ENCODE results near the gene GM2A. TPM values are rescaled to one million over a fixed set of nuclear protein-coding genes. Genes with fewer than 3 reads are reported as not detected.

Gene GM2A
- total and polyA plus RNA-seq, 2 of the 8 experiments (the other 6 are each of a cell fraction or from before 2014, with no cell fraction given), result 18.5 to 32.2 TPM

- Histone ChIP-seq H3K9me3 (ENCODE audit: insufficient read depth in 2 of 2, low read depth in 1 of 2, low read length in 1 of 2) (no peaks in the 10 kb centered on the region), H3K36me3 (ENCODE audit: control insufficient read depth in 2 of 4, insufficient read depth in 4 of 4, low read length in 3 of 4) (no peaks in the 10 kb centered on the region), H2BK12ac (ENCODE audit: low read depth, low read length) (no peak overlapping the region), H3K4me1 (replicated peaks in 1 of 4; ENCODE audit: control insufficient read depth in 3 of 4, insufficient read depth in 4 of 4, low read length in 3 of 4) (peaks cover 0 to 3% (median 0%) of the 10 kb centered on the region in 4 experiments; a peak in 2 of 7 replicates), H3K23me2 (ENCODE audit: low read depth, low read length) (no peaks in the 10 kb centered on the region), H4K5ac (ENCODE audit: insufficient read length, low read depth, low read length) (no peak overlapping the region), H3K14ac (ENCODE audit: insufficient read length) (no peak overlapping the region), H3K27ac (ENCODE audit: low read depth, low read length) (no peak overlapping the region), H3K56ac (replicated peaks; ENCODE audit: insufficient read length, low read depth, low read length) (no peak overlapping the region), H3K27me3 (replicated peaks in 1 of 4; ENCODE audit: control insufficient read depth in 3 of 4, extremely low read depth in 1 of 4, insufficient read depth in 3 of 4, low read length in 3 of 4) (no peaks in the 10 kb centered on the region), H2BK120ac (replicated peaks; ENCODE audit: low read depth, low read length) (no peak overlapping the region), H2BK5ac (ENCODE audit: low read depth, low read length) (no peak overlapping the region), H4K8ac (ENCODE audit: extremely low read depth, insufficient read depth, low read length) (no peak overlapping the region), H3K23ac (ENCODE audit: insufficient read length) (no peak overlapping the region), H3K79me2 (ENCODE audit: control insufficient read depth in 1 of 2, insufficient read depth in 2 of 2, low read length in 2 of 2) (no peaks in the 10 kb centered on the region), H4K20me1 (replicated peaks in 1 of 2; ENCODE audit: control insufficient read depth in 1 of 2, insufficient read depth in 2 of 2, low read length in 2 of 2) (no peaks in the 10 kb centered on the region), H2BK15ac (ENCODE audit: low read length) (no peak overlapping the region), H3K4me2 (ENCODE audit: insufficient read depth in 1 of 2, low read depth in 2 of 2, low read length in 2 of 2) (no peak overlapping the region), H2AK5ac (ENCODE audit: low read depth, low read length) (no peak overlapping the region), H3K4me3 (ENCODE audit: extremely low read depth in 1 of 4, insufficient read depth in 2 of 4, low read depth in 3 of 4, low read length in 4 of 4) (no peak overlapping the region), H3K4ac (replicated peaks; ENCODE audit: insufficient read length, low read depth, low read length) (no peak overlapping the region), H2BK20ac (ENCODE audit: low read length) (no peak overlapping the region), H2AFZ (ENCODE audit: low read length) (no peak overlapping the region), H3K79me1 (ENCODE audit: low read depth, low read length) (no peaks in the 10 kb centered on the region), H4K91ac (replicated peaks; ENCODE audit: insufficient read length, low read length) (no peak overlapping the region), H3K9ac (replicated peaks in 1 of 4; ENCODE audit: extremely low read depth in 1 of 4, low read depth in 3 of 4, low read length in 3 of 4) (no peak overlapping the region), H3K18ac (ENCODE audit: extremely low read depth, low read length) (no peak overlapping the region)
- FAIRE-seq (no peak), DNase-seq (ENCODE audit: low read depth in 1 of 2, low spot score in 2 of 2) (no peak)
- ChIA-PET CTCF (ENCODE audit: partially characterized antibody) (interaction anchor here (2.0 to 2.6 kb wide), 5 partner anchors 8 to 248 kb away, joined by 7 to 11 read pairs (median 9); no protein-coding TSS in a partner anchor), POLR2A (ENCODE audit: partially characterized antibody) (interaction anchor here (0.5 to 1.4 kb wide), 2 partner anchors 43 to 44 kb away, joined by 3 to 4 read pairs; partner anchors contain the start of gene GM2A)
- WGBS, 2 experiments (ENCODE audit: extremely low coverage in 1 of 2, insufficient coverage in 1 of 2, insufficient read length in 1 of 2, insufficient replicate concordance in 2 of 2, low coverage in 1 of 2, low lambda C conversion rate in 2 of 2, missing lambda C conversion rate in 1 of 2), result 86% methylated on average over 7 of the region's 7 CpGs; no CpG with 5 or more reads in 1 of the 2 experiments
- no peak for TF ChIP-seq NRF1 (IDR thresholded peaks at IDR 0.05; ENCODE audit: low read depth, low read length)
- TF ChIP-seq RBBP5 (IDR thresholded peaks at IDR 0.05; ENCODE audit: borderline replicate concordance, low read depth, low read length), result no peak
- no peak for TF ChIP-seq HDAC6 (IDR thresholded peaks at IDR 0.05; ENCODE audit: low read depth, low read length)
- TF ChIP-seq CHD1 (IDR thresholded peaks at IDR 0.05; ENCODE audit: low read depth, low read length), result no peak
- TF ChIP-seq FOSL1 (IDR thresholded peaks at IDR 0.05; ENCODE audit: insufficient read depth, low read depth, low read length), result no peak
- TF ChIP-seq YY1 (IDR thresholded peaks at IDR 0.05; ENCODE audit: low read depth, low read length), result no peak
- no peak for TF ChIP-seq SAP30 (IDR thresholded peaks at IDR 0.05; ENCODE audit: insufficient read depth, insufficient replicate concordance, low read length)
- no peak for TF ChIP-seq BCL11A (IDR thresholded peaks at IDR 0.05; ENCODE audit: low read depth in 2 of 2, low read length in 2 of 2)
- no peak for TF ChIP-seq USF2 (IDR thresholded peaks at IDR 0.05; ENCODE audit: low read length)
- TF ChIP-seq POU5F1 (IDR thresholded peaks at IDR 0.05; ENCODE audit: low read depth, low read length), result no peak
- TF ChIP-seq HDAC2 (IDR thresholded peaks at IDR 0.05; ENCODE audit: borderline replicate concordance in 1 of 2, low read depth in 2 of 2, low read length in 2 of 2), result no peak
Measured at GRCh38 chr5:151295791-151296477, 42.9 kb downstream of the GM2A start.
